ENCODE data around the gene USP54.

The USP54 gene

DNA sequence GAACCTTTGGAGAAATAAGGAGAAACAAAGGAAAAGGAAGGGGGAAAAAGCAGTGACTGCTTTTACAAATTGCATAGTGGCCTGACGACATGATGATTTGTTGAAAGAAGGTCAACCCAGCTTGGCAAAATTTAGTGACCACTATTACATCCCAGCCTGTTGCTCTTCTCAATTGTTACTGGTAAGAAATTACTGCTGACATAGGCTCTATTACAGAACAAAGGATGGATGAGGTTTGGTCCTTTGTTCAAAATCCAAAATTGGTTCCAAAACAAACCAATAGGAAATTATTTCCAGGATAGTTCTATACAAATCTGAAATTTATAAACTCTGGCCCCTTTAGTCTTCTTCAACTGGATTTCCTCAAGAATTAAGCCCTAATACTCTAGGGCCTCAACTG lies 39.6 kb downstream of the USP54 start:
- no peak for TF ChIP-seq ZNF585B (tag by site-specific recombination; IDR thresholded peaks at IDR 0.05)
- TF ChIP-seq SCRT2 (tag by site-specific recombination; IDR thresholded peaks at IDR 0.05) = peak; percentile 32; the same call in 1 of the 2 replicates
- Histone ChIP-seq H3K4me3 (ENCODE audit: low read depth, low read length) (no peak overlapping the region), H3K4me1 (ENCODE audit: control insufficient read depth, insufficient read depth, low read length) (peaks cover 5% of the 10 kb centered on the region; the same call in 1 of the 2 replicates), H3K27ac (ENCODE audit: extremely low read depth, low read depth, low read length) (no peak overlapping the region), H3K9me3 (ENCODE audit: control insufficient read depth, insufficient read depth, low read depth, low read length) (no peaks in the 10 kb centered on the region), H3K36me3 (ENCODE audit: control insufficient read depth in 2 of 2, insufficient read depth in 1 of 2, low read length in 2 of 2) (no peaks in the 10 kb centered on the region; a peak in 2 of 3 replicates)
- CTCF ChIA-PET = interaction anchor here (0.9 kb wide), 1 partner anchor 92 kb away, joined by 4 read pairs; no protein-coding TSS in a partner anchor
- POLR2A ChIA-PET = interaction anchor here (1.4 kb wide), 1 partner anchor 74 kb away, joined by 6 read pairs; no protein-coding TSS in a partner anchor

DNA sequence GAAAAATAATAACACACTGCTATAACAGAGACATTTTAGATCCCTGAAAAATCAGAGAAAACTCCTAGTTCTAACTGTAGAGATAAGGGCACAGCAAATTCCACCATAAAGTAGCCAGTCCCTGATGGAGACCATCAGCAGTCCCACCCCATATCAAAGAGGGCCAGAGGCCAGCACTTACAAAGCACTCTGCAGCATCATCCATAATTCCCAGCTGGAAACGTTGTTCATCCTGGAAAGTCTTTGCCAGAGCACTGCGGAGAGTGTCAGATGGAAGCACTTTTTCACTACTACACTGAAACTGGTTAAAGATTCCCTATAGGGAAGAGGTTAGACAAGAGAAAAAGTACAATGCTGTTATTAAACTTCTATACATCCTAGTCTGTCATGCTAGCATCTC lies 45.8 kb downstream of the USP54 start:
- no peak for TF ChIP-seq ZNF132 (tag by site-specific recombination; IDR thresholded peaks at IDR 0.05; ENCODE audit: borderline replicate concordance)
- TF ChIP-seq YY2 (tag by site-specific recombination; IDR thresholded peaks at IDR 0.05) = no peak
- no peak for TF ChIP-seq EGR2 (tag by site-specific recombination; IDR thresholded peaks at IDR 0.05; ENCODE audit: low read depth)
- TF ChIP-seq ZNF335 (tag by site-specific recombination; conservative IDR thresholded peaks at IDR 0.05) = no peak
- no peak for TF ChIP-seq ZSCAN23 (tag by site-specific recombination; IDR thresholded peaks at IDR 0.05)
- TF ChIP-seq KLF1 (tag by site-specific recombination; IDR thresholded peaks at IDR 0.05) = no peak
- TF ChIP-seq ZNF146 (tag by site-specific recombination; IDR thresholded peaks at IDR 0.05) = no peak
- TF ChIP-seq ZBTB21 (tag by site-specific recombination; IDR thresholded peaks at IDR 0.05) = no peak
- TF ChIP-seq ZNF394 (tag by site-specific recombination; IDR thresholded peaks at IDR 0.05; ENCODE audit: borderline replicate concordance) = no peak
- TF ChIP-seq ZNF473 (tag by site-specific recombination; IDR thresholded peaks at IDR 0.05) = no peak
- TF ChIP-seq ZBTB8A (tag by site-specific recombination; IDR thresholded peaks at IDR 0.05) = no peak
- Histone ChIP-seq H3K36me3 (ENCODE audit: control insufficient read depth in 2 of 2, insufficient read depth in 1 of 2, low read length in 2 of 2) (peaks cover 5 to 18% of the 10 kb centered on the region in 2 experiments; a peak in 2 of 3 replicates), H3K4me1 (ENCODE audit: control insufficient read depth, insufficient read depth, low read length) (no peaks in the 10 kb centered on the region), H3K27ac (ENCODE audit: extremely low read depth, low read depth, low read length) (no peak overlapping the region), H3K9me3 (ENCODE audit: control insufficient read depth, insufficient read depth, low read depth, low read length) (no peaks in the 10 kb centered on the region), H3K4me3 (ENCODE audit: low read depth, low read length) (no peak overlapping the region)
- ChIA-PET CTCF (interaction anchor here (0.7 to 1.4 kb wide), 3 partner anchors 15 to 99 kb away, joined by 3 to 10 read pairs (median 7); no protein-coding TSS in a partner anchor), POLR2A (no interaction called here)

DNA sequence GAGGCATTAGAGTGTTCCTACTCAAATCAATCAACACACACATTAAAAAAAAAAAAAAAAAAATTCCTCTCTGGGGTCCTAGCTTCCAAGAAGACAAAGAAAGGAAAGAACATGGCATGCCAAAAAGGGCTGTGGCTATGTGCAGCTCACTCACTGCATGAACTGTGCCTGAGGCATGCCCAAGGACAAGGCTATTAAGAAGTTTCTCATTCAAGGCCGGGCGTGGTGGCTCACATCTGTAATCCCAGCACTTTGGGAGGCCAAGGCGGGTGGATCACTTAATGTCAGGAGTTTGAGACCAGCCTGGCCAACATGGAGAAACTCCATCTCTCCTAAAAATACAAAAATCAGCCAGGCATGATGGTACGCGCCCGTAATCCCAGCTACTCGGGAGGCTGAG lies 53.4 kb downstream of the USP54 start:
- Histone ChIP-seq H3K27ac (ENCODE audit: extremely low read depth, low read depth, low read length) (no peak overlapping the region), H3K4me1 (ENCODE audit: control insufficient read depth, insufficient read depth, low read length) (no peaks in the 10 kb centered on the region), H3K4me3 (ENCODE audit: low read depth, low read length) (no peak overlapping the region), H3K36me3 (ENCODE audit: control insufficient read depth in 2 of 2, insufficient read depth in 1 of 2, low read length in 2 of 2) (peaks cover 0 to 40% of the 10 kb centered on the region in 2 experiments; a peak in 2 of 3 replicates), H3K9me3 (ENCODE audit: control insufficient read depth, insufficient read depth, low read depth, low read length) (no peaks in the 10 kb centered on the region)
- POLR2A ChIA-PET = interaction anchor here (0.6 kb wide), 2 partner anchors 88 to 731 kb away, joined by 3 read pairs; no protein-coding TSS in a partner anchor
- CTCF ChIA-PET = interaction anchor here (0.6 to 2.2 kb wide), 7 partner anchors 8 to 382 kb away, joined by 3 to 15 read pairs (median 3); no protein-coding TSS in a partner anchor
- no peak for TF ChIP-seq OVOL3 (tag by site-specific recombination; IDR thresholded peaks at IDR 0.05)
- TF ChIP-seq KLF1 (tag by site-specific recombination; IDR thresholded peaks at IDR 0.05) = peak; percentile 74

DNA sequence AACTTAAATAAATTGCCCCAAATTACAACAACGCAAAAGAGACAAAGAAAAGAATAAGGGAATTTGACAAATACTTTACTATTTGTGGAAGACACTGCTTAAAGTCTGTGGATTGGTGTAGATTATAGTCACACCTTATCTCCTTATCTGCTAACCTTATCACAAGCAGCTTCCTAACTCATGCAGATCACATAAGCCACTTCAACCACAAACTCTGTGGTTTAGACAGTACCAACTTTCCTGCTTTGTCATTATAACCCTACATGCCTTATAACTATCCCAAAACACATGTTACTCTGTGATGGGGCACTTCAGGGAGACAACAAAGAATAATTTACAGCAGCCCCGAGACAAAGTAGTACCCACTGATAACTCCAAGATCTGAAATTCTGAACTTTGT lies 53.9 kb downstream of the USP54 start:
- Histone ChIP-seq H3K9me3 (ENCODE audit: control insufficient read depth, insufficient read depth, low read depth, low read length) (no peaks in the 10 kb centered on the region), H3K36me3 (ENCODE audit: control insufficient read depth in 2 of 2, insufficient read depth in 1 of 2, low read length in 2 of 2) (peaks cover 0 to 39% of the 10 kb centered on the region in 2 experiments; a peak in 2 of 3 replicates), H3K27ac (ENCODE audit: extremely low read depth, low read depth, low read length) (no peak overlapping the region), H3K4me3 (ENCODE audit: low read depth, low read length) (no peak overlapping the region), H3K4me1 (ENCODE audit: control insufficient read depth, insufficient read depth, low read length) (no peaks in the 10 kb centered on the region)
- ChIA-PET POLR2A (interaction anchor here (0.6 kb wide), 1 partner anchor 89 kb away, joined by 3 read pairs; no protein-coding TSS in a partner anchor), CTCF (interaction anchor here (0.6 to 2.2 kb wide), 6 partner anchors 8 to 383 kb away, joined by 3 to 15 read pairs (median 4); no protein-coding TSS in a partner anchor)
- no peak for TF ChIP-seq ZSCAN23 (tag by site-specific recombination; IDR thresholded peaks at IDR 0.05)
- TF ChIP-seq ZNF623 (tag by site-specific recombination; IDR thresholded peaks at IDR 0.05) = no peak
- TF ChIP-seq ZNF416 (tag by site-specific recombination; IDR thresholded peaks at IDR 0.05) = no peak
- no peak for TF ChIP-seq OSR2 (tag by site-specific recombination; IDR thresholded peaks at IDR 0.05)
- TF ChIP-seq ZEB2 (tag by site-specific recombination; IDR thresholded peaks at IDR 0.05) = no peak
- TF ChIP-seq RBAK (tag by site-specific recombination; IDR thresholded peaks at IDR 0.05) = no peak
- TF ChIP-seq ZBTB20 (tag by site-specific recombination; IDR thresholded peaks at IDR 0.05) = no peak
- TF ChIP-seq, protein P1, sequence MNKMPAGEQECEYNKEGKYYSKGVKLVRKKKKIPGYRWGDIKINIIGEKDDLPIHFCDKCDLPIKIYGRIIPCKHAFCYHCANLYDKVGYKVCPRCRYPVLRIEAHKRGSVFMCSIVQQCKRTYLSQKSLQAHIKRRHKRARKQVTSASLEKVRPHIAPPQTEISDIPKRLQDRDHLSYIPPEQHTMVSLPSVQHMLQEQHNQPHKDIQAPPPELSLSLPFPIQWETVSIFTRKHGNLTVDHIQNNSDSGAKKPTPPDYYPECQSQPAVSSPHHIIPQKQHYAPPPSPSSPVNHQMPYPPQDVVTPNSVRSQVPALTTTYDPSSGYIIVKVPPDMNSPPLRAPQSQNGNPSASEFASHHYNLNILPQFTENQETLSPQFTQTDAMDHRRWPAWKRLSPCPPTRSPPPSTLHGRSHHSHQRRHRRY (tag by site-specific recombination; IDR thresholded peaks at IDR 0.05) = no peak
- TF ChIP-seq ZNF544 (tag by site-specific recombination; IDR thresholded peaks at IDR 0.05) = no peak
- TF ChIP-seq ZNF426 (tag by site-specific recombination; IDR thresholded peaks at IDR 0.05) = no peak
- TF ChIP-seq, protein P2, sequence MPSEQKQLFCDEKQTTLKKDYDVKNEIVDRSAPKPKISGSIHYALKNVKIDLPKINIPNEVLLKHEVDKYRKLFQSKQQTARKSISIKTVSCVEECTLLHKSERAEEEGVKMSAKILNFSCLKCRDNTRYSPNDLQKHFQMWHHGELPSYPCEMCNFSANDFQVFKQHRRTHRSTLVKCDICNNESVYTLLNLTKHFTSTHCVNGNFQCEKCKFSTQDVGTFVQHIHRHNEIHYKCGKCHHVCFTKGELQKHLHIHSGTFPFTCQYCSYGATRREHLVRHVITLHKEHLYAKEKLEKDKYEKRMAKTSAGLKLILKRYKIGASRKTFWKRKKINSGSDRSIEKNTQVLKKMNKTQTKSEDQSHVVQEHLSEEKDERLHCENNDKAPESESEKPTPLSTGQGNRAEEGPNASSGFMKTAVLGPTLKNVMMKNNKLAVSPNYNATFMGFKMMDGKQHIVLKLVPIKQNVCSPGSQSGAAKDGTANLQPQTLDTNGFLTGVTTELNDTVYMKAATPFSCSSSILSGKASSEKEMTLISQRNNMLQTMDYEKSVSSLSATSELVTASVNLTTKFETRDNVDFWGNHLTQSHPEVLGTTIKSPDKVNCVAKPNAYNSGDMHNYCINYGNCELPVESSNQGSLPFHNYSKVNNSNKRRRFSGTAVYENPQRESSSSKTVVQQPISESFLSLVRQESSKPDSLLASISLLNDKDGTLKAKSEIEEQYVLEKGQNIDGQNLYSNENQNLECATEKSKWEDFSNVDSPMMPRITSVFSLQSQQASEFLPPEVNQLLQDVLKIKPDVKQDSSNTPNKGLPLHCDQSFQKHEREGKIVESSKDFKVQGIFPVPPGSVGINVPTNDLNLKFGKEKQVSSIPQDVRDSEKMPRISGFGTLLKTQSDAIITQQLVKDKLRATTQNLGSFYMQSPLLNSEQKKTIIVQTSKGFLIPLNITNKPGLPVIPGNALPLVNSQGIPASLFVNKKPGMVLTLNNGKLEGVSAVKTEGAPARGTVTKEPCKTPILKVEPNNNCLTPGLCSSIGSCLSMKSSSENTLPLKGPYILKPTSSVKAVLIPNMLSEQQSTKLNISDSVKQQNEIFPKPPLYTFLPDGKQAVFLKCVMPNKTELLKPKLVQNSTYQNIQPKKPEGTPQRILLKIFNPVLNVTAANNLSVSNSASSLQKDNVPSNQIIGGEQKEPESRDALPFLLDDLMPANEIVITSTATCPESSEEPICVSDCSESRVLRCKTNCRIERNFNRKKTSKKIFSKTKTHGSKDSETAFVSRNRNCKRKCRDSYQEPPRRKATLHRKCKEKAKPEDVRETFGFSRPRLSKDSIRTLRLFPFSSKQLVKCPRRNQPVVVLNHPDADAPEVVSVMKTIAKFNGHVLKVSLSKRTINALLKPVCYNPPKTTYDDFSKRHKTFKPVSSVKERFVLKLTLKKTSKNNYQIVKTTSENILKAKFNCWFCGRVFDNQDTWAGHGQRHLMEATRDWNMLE (tag by site-specific recombination; conservative IDR thresholded peaks at IDR 0.05; ENCODE audit: low read depth) = no peak

Measured in HEK293 (cell line).